ENCODE results near the gene SCAP.

- TF ChIP-seq CTCF (IDR thresholded peaks at IDR 0.05) (no peak), EZH2 (IDR thresholded peaks at IDR 0.05; ENCODE audit: borderline replicate concordance, insufficient read depth, low read depth, low read length, poor library complexity, severe bottlenecking) (no peak)
These were observed 46.1 kb downstream of the SCAP start for GRCh38 chr3:47429476-47430270.

All from B cell (primary cell).